Renal pelvis (tissue), 4 donors: ENCODE measurements around the gene SLC27A1. TPM values are rescaled to one million over a fixed set of nuclear protein-coding genes. Genes with fewer than 3 reads are reported as not detected.
A peak's percentile ranks its signal among the peaks of the same experiment; 100 is the strongest.
"Not testable (repeated sequence)": the region's sequence is repeated elsewhere in the genome, so short reads cannot be mapped to it uniquely, and the experiment has no call there.

ENCODE experiments used
- DNase-seq: peaks from one replicate; pipeline ENCODE4 v3.0.0-alpha.2; 2013
- polyA plus RNA-seq, 3 donors: library from polyadenylated mRNA; unstranded; fragments of 120-200 nt; gene quantifications; one replicate each; pipeline ENCODE4 v1.2.1, GENCODE V29; 2013; ENCODE audit not compliant: insufficient read length in 3 of 3

The SLC27A1 gene
- polyA plus RNA-seq, 3 donors: 14.0 to 22.6 (median 19.6) TPM

DNA sequence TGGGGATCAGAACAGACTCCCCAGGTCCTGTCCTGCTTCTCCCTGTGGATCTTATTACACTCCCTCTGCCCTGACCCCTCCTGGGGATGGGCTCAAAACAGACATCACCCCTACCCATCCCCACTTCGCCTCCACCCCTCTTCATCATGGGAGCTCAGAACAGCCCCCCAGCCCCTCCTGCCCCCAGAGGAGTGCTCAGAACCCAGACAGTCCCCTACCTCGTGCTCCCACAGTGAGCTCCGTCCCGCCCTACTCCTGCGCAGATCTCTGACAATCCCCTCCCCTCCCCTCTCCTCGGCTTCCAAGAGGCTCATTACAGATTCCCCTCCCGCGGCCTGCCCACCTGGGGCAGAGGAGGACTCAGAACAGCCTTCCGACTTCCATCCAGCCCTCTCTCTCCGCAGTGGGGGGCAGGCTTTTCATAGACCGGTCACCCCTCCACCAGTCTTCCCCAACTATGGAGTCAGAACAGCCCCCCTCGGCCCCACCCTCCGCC lies 15.7 kb upstream of the SLC27A1 start:
- DNase-seq: no peak

DNA sequence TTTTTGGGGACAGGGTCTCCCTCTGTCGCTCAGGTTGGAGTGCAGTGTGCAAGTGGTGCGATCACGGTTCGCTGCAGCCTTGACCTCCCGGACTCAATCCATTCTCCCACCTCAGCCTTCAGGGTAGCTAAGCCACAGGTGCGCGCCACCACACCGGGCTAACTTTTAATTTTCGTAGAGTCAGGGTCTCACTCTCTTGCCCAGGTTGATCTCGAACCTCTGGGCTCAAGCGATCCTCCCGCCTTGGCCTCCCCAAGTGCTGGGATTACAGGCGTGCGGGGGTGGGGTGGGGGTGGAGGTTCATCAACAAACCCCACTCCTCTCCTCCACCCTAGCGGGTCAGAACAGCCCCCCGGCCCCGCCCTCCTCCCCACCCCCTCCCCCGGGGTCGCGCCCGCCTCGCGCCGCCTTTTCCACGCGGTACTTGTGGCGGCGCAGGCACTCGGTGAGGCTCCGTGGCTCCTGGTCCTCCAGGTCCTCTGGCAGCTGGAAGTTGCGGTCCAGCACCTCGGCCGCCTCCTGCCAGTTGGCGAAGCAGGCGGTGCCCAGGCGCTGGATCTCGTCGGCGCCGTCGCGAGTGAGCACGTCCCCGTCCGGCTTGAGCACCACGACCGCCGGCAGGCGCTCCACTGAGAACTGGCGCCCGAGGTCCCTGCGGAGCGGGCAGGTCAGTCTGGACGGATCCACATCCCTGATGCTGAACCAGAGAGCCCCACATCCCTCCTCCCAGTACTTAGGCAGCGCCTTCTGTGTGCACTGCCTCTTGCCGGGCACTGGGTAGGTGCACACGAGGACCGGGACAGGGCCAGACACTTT lies 14.8 kb upstream of the SLC27A1 start:
- no peak for DNase-seq

DNA sequence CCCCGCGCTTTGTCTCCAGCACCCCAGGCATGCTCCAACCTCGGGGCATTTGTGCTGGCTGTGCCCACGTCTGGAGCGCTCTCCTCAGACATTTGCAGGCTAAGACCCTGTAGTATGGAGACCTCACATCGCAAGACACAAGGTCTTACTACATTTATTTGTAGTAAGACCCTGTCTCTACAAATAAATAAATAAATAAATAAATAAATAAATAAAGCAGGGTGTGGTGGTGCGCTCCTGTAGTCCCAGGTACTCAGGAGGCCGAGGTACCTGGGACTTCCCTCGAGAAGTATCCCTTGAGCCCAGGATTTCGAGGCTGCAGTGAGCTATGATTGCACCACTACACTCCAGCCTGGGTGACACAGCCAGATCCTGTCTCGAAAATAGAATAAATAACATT lies 14.2 kb upstream of the SLC27A1 start:
- DNase-seq: no peak

DNA sequence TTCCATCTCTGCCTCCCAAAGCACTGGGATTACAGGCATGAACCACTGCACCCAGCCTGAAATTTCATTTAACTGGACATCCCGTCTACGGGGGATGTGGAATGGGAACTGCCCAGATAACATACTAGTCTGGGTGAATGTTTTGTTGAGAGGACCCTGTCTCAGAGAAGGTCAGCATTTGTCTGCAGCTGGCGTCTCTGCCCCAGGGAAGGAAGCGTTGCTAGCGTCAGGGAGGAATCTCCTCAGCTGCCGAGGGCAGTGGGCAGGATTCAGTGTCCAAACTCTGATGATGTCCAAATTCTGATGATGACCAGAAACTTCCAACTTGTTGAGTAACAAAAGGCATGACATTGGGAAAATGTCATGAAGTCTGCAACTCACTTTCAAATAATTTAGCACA lies 12.7 kb upstream of the SLC27A1 start:
- DNase-seq: no peak

DNA sequence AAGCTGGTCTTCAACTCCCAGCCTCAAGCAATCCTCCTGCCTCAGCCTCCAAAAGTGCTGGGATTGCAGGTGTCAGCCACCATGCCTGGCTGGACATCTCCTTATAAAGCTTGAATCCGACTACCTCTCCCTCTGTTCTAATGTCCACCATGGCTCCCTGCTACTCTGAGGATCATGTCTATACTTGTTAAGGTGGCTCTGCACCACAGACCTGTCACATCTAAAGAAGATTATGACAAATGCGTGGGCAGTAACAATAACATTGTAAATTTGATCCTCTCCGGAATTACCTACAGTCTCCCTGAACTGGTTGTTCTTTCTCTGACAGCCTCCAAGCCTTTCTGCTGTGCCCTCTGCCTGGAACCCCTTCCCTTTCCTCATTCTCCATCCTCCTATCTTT lies 11.4 kb upstream of the SLC27A1 start:
- DNase-seq: no peak

DNA sequence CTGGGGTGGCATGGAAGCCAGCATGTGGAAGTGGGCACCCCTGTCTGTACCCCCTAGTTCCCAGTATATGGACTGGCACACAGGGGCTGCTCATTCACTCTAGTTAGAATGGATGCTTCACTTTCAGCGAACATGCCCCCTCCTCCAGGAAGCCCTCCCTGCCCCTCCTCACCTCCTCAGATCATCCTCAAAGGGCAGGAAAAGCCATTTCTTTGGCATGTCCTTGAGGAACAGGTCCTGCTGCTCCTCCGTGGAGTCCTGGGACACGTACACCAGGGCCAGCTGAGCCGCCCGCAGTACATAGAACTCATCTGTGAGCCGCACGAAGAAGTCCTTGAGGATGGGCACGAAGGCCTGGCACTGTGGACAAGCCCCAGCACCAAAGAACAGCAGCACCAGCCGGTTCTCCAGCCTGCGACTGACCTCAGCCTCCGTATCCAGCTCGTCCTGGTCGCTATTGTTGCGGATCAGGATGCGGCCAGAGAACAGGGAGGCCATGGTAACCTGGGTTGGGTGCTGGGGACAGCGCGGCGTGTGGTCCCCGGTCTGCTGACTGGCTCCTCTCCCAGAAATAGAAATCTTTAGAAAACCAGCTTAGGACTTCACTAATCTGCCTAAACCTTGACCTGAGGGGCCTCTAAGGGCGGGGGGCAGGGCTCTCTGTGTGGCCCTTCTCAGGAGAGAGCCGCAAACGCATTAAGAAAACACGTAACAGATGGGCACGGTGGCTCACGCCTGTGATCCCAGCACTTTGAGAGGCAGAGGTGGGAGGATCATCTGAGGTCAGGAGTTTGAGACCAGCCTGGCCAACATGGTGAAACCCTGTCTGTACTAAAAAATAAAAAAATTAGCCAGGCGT lies 9.7 kb upstream of the SLC27A1 start, which contains the start of gene NXNL1:
Gene NXNL1 (minus strand): TSS at position 555 of the 859 bp plus-strand sequence. CDS start 57 bp downstream, at position 498.
- DNase-seq: no peak

DNA sequence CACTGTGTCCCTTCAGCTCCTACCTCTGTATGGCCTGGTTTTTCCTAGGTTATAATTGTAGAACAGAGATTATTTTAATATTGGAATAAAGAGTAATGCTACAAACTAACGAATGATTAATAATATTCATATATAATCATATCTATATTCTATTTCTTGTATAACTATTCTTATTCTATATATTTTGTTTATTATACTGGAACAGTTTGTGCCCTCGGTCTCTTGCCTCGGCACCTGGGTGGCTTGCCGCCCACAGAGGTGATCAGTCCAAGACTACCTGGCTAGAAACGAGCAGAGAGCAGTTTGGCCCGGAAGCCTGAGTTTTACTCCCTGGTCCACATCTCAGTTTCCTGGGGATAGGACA lies 3.9 kb upstream of the SLC27A1 start:
- no peak for DNase-seq

DNA sequence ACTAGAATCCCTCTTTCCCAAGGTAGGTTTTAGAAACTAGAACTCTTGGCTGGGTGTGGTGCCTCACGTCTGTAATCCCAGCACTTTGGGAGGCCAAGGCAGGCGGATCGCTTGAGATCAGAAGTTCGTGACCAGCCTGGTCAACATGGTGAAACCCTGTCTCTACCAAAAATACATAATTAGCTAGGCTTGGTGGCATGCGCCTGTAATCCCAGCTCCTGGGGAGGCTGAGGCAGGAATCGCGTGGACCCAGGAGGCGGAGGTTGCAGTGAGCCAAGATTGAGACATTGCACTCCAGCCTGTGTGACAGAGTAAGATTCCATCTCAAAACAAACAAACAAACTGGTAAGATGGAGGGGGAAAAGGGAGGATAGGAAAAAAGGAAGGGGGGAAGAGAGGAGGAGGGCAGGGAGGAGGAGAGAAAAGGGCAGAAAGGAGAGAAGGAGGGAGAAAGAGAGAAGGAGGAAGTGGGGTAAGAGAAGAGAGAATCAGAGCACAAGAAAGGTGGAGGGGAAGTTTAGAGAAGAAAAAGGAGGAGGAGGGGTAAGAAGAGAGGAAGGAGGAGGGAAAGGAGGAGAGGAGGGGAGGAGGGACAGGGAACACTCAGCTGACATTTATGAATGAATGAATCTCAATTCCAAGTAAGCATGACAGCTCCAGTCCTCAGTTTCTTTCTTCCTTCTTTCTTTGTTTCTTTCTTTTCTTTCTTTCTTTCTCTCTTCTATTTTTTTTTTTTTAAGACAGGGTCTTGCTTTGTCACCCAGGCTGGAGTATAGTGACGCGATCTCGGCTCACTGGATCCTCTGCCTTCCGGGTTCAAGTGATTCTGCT lies 2.6 kb upstream of the SLC27A1 start:
- DNase-seq: no peak

DNA sequence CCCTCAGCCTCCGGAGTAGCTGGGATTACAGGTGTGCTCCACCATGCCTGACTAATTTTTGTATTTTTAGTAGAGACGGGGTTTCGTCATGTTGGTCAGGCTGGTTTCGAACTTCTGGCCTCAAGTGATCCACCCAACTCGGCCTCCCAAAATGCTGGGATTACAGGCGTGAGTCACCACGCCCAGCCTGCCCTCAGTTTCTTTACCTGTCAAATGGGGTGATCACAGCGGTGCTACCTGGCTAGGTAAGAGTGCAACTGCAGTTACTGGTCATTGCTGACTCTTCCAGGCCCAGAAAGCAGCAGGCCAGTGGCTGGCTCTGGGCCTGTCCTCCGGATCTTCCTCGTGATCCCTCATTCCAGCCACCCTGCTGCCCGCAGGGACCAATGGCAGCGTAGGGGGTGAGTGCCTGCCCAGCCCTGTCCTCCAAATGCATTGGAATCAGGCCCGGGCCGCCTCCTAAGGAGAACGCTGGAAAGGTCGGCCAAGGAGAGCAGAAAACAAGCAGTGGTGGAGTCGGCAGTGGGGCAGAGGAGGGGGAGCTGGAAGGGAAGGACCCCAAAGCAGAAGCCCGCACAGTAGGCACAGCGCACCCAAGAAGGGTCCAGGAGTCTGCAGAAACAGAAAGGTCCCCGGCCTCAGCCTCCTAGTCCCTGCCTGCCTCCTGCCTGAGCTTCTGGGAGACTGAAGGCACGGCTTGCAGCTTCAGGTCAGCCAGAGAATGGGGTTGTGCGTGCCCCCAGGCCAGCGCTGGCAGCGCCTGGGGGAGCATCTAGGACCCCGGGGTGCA lies 1.8 kb upstream of the SLC27A1 start:
- no peak for DNase-seq

DNA sequence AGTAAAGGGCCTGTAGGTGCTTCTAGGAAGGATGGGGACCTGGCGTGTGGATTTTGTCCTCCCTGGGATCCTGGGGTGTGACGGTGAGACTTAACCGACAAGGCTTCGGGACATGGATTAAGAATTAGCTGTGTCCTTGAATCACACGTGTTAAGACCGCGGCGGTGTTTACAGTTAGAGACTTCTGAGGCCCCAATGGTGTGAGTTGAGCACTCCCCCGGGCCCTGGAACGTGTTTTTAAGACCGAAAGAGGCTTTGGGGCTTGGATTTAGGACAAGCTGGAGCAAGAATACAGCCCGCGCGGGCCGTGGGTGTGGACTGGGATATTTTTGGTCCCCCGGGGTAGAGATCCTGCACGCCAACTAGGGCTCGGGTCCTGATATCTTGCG lies 1.2 kb upstream of the SLC27A1 start:
- no peak for DNase-seq

DNA sequence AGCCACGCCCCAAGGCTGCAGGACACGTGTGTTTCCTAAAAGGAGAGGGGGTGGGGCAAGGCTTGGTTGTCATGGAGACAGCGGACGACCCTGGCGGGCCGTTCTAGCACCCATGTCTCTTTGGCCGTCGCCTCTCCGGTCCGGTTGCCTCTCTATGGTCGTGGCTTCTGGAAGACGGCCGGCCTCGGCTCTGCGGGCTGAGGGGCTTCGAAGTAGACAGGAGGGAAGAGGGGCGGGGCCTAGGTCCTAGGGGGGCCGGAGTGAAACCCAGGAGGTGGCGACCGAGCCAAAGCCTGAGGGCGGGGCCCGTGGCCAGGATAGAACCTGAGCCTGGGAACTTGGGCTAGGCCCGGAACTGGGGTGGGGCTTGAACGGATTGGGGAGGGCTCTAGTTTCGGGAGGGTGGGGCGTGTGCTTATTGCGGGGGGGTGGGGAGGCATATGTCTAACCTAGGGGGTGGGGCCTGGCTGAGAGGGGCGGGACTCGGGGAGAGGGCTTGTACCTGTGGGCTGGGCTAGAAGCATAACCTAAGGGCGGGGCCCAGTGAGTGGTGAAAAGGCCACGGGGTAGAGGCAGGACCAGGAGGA lies 750 bp upstream of the SLC27A1 start:
- DNase-seq: peak; percentile 89

DNA sequence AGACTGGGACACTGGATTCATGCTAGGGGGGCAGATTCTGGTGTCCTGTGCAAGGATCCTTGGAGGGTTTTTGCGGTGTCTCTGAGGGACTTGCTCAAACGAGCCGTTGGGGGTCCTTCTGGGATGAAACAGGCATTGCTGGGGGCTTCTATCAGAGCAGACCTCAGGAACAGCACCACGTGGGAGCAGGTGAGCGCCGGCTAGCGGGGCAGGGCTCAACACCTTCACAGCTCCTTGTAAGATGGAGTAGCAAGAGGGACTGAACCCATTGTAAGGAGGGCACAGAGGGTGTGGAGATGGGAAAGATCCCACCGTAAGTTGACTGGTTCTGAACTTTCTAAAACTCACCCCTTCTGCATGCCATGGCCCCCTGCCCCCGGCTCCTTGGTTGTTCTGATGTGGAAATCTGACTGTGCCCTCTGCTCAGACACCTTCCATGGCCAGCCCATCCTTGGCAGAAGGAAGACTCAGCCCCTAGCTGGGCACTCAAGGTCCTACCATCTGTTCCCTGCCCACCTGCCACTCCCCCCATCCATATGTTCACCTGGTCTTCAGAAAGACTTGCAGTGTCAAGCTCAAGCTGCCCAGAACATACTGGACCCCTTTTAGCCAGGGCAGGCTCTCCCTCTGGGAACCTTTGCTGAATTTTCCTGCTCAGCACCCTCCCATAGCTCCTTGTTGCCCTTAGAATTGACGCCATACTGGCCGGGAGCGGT lies 1.2 kb downstream of the SLC27A1 start:
- DNase-seq: no peak

DNA sequence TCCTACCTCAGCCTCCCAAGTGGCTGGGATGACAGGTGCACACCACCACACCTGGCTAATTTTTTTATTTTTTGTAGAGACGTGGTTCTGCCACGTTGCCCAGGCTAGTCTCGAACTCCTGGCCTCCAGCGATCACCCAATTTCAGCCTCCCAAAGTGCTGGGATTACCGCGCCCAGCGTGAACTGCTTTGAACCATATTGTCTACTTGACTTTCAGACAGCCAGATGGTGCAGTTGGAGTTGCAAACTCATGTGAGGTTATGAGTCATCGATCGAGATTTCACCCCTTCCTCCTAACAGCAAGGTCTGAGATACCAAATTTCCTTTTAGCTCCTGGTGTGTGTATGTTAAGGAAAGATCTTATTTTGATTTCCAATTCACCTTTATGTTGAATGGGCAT lies 2.7 kb downstream of the SLC27A1 start:
- no peak for DNase-seq

DNA sequence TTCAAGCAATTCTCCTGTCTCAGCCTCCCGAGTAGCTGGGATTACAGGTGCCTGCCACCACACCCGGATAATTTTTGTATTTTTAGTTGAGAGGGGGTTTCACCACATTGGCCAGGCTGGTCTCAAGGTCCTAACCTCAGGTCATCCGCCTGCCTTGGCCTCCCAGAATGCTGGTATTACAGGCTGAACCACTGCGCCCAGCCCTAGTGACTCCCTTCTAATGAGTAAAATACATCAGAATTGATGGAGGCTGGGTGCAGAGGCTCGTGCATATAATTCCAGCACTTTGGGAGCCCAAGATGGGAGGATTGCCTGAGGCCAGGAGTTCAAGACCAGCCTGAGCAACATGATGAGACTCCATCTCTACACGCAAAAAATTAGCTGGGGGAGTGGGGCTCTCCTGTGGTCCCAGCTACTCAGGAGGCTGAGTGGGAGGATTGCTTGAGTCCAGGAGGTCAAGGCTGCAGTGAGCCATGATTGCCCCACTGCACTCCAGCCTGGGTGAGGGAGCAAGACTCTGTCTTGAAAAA lies 4.8 kb downstream of the SLC27A1 start:
- DNase-seq: not testable (repeated sequence)

DNA sequence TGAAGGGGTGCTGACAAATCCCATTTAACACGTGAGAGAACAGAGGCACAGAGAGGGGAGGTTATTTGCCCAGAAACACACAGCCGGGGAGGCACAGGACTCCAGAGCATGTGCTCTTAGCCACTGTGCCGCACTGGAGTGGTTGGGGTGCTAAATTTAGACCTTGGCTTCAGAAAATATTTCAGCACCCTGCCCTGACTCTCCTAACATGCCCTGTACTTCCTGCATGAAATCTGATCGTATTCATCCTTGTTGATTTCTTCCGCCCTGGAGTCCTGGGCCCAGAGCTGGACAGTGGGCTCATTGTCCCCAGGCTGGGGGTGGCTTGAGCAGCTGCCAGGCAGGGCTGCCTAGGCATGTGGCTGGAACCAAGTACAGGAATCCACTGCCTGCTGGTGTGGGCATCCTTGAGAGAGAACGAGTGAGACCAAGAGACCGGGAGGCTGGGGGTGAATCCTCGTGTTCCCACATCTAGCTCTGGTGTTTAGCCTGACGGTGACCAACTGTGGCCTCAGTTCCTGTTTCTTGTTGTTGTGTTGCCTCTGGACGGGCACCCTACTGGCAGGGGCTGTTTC lies 5.3 kb downstream of the SLC27A1 start:
- DNase-seq: no peak

DNA sequence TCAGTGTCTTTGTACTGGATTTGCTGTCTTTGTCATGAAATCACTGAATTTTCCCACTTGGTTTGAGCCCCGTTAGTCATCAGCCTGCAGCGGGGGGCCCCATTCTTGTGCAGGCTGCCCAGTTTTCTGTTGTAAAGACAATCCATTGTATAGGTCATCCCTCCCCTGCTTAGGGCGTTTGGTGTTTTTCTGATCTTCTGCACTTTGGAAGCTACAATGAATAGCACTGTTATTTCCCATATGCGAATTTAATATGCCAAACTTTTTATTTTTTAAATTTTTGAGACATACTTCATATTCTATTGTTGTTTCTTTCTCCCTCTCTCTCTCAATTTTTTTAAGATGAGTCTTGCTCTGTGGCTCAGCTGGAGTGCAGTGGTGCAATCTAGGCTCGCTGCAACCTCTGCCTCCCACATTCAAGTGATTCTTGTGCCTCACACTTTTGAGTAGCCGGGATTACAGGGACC lies 9.0 kb downstream of the SLC27A1 start:
- no peak for DNase-seq

DNA sequence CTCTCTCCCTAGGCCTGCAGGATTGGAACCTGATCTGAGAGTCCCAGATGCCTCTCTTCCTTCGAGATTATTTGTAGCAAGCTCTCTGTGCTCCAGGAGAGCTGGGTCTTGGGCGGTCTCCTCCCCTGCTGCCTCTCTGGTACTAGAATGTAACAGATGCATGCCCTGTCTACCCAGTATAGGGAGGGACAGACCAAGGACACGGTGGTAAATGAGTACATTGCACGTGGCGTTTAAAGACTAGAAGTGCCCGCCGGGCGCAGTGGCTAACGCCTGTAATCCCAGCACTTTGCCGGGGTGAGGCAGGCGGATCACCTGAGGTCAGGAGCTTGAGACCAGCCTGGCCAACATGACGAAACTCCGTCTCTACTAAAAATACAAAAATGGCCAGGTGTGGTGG lies 11.7 kb downstream of the SLC27A1 start:
- DNase-seq: no peak

DNA sequence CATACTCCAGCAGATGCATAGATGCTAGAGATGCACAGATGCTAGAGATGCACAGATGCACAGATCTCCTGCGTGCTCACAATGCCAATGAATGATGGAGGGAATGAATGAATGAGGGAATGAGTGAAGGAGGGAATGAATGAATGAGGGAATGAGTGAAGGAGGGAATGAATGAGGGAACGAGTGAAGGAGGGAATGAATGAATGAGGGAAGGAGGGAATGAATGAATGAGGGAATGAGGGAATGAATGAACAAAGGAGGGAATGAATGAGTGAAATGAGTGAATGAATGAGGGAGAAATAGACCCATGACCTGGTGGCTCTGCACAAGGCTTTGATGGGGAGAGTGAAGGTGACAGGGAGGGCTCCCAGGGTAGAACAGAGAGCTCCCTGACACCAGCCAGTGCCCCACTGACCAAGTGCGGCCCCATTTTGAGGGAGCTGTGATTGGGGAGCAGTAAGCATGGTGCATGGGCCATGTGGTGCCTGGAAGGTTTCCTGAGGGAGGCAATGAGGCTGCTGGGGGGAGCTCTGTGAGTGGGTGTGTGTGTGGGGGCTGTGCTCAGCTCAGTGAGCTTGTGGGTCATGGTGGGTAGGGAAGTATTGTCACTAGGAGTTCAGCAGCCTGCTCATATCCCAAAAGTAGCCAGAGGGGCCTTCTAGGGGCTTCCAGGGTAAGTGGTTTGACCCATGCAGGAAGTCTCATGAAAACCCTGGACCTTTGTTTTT lies 12.7 kb downstream of the SLC27A1 start:
- DNase-seq: no peak

DNA sequence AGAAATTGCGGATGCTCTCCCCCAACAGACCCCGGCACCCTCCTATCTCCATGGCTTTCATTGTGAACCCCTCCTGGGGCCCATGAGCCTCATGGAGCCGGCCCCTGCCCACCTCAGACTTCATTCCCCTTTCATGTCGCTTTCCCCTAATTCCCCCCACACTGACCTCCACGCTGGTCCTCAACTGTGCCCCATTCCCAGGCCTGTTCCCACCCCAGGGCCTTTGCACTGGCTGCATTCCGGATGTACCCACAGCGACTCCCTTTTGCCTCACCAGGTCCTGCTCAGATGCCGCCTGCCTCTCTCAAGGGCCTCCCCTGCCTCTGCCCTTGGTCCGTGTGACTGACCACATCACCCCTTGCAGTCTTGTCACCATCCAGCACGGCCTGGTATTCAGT lies 13.3 kb downstream of the SLC27A1 start:
- DNase-seq: no peak
